Measurements from ENCODE around the gene MAPKAP1.

GRCh38 chr9:125508249-125508648 lies 198.8 kb downstream of the MAPKAP1 start:
- TF ChIP-seq POLR2A (IDR thresholded peaks at IDR 0.05; ENCODE audit: low read length), result no peak
- no peak for TF ChIP-seq GATA1 (IDR thresholded peaks at IDR 0.05; ENCODE audit: low read depth, low read length)
